ENCODE data around the gene KDM7A. TPM values are rescaled to one million over a fixed set of nuclear protein-coding genes. Genes with fewer than 3 reads are reported as not detected.

KDM7A gene
- polyA plus RNA-seq, 2 of the 4 experiments (the other 2 are of a cell fraction), result 1.4 to 4.1 TPM

DNA sequence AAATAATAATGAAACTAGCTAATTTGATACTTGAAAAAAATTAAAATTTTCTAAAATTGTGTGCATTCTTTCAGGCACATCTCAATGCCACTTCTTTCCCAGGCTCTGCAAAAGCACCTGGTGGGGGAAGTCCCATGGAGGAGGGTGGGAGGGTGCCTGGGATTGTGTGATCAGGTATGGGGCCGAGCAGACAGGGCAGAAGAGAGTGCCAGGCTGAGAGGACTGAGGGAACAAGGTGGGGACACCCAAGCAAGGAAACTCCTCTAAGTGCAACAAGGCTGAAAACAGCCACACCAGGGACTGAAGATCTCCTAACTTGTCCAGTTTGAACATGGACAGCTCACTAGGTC, 127.8 kb downstream of the KDM7A start (continued):
- TF ChIP-seq, protein P1, sequence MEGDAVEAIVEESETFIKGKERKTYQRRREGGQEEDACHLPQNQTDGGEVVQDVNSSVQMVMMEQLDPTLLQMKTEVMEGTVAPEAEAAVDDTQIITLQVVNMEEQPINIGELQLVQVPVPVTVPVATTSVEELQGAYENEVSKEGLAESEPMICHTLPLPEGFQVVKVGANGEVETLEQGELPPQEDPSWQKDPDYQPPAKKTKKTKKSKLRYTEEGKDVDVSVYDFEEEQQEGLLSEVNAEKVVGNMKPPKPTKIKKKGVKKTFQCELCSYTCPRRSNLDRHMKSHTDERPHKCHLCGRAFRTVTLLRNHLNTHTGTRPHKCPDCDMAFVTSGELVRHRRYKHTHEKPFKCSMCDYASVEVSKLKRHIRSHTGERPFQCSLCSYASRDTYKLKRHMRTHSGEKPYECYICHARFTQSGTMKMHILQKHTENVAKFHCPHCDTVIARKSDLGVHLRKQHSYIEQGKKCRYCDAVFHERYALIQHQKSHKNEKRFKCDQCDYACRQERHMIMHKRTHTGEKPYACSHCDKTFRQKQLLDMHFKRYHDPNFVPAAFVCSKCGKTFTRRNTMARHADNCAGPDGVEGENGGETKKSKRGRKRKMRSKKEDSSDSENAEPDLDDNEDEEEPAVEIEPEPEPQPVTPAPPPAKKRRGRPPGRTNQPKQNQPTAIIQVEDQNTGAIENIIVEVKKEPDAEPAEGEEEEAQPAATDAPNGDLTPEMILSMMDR (IDR thresholded peaks at IDR 0.05), result no peak
- TF ChIP-seq JUNB (IDR thresholded peaks at IDR 0.05) (no peak), NPAS2 (CRISPR knock-in tag; IDR thresholded peaks at IDR 0.05; ENCODE audit: borderline replicate concordance) (no peak), ZNF302 (CRISPR knock-in tag; IDR thresholded peaks at IDR 0.05) (no peak)

DNA sequence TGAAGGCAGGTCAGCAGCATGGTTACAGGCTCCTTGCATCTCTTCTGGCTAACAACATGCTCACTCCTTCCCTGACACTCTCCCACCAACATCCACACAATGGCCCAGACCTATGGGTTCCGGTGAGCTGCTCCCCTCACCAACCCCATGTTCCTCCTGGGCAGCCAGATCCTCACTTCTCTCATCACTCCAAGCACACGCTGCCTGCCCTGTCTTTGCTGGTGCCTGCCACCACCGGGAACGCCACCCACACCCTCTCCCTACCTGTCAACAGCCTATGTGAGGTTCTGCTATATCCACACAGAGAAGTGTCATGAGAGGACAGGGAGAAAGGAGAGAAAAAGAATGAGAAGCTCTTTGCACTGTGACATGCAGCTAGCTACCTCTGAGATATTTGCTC, 128.6 kb downstream of the KDM7A start:
- Histone ChIP-seq H3K4me1 (peaks cover 10% of the 10 kb centered on the region; the same call in 1 of the 3 replicates), H3K4me3 (no peak overlapping the region), H3K27ac (no peak overlapping the region), H3K9me3 (no peaks in the 10 kb centered on the region), H3K4me2 (no peak overlapping the region)
- no peak for FAIRE-seq
- POLR2A ChIA-PET, result no interaction called here
- ATAC-seq, result no peak
- TF ChIP-seq HOXB13 (CRISPR knock-in tag; IDR thresholded peaks at IDR 0.05; ENCODE audit: low read depth), result no peak
- TF ChIP-seq ZC3H11A (IDR thresholded peaks at IDR 0.05), result no peak
- TF ChIP-seq, protein P2, sequence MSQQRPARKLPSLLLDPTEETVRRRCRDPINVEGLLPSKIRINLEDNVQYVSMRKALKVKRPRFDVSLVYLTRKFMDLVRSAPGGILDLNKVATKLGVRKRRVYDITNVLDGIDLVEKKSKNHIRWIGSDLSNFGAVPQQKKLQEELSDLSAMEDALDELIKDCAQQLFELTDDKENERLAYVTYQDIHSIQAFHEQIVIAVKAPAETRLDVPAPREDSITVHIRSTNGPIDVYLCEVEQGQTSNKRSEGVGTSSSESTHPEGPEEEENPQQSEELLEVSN (IDR thresholded peaks at IDR 0.05; ENCODE audit: borderline replicate concordance, low read depth), result no peak
- TF ChIP-seq NFE2L2 (conservative IDR thresholded peaks at IDR 0.05; ENCODE audit: low read length), result no peak
- no peak for TF ChIP-seq KDM1A (IDR thresholded peaks at IDR 0.05; ENCODE audit: low read depth)
- CTCF ChIA-PET, result interaction anchor here (1.8 kb wide), 1 partner anchor 9 kb away, joined by 4 read pairs; no protein-coding TSS in a partner anchor
- WGBS (ENCODE audit: missing lambda C conversion rate), result 91% methylated on average over 4 of the region's 4 CpGs
- DNase-seq (ENCODE audit: low read depth in 1 of 2, low spot score in 1 of 2), result no peak

DNA sequence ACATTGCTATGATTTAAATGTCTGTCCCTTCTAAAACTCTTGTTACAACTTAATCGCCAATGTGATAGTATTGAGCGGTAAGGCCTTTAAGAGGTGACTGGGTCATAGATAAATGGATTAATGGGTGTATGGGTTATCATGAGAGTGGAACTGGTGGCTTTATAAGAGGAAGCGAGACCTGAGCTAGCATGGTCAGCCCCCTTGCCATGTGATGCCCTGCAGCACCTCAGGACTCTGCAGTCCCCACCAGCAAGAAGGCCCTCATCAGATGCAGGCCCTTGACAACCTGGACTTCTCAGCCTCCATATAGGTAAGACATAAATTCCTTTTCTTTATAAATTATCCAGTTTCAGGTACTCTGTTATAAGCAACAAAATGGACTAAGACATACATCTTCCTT, 129.6 kb downstream of the KDM7A start:
- H3K4me1 ChIP-seq, result peaks cover 10% of the 10 kb centered on the region; the same call in 1 of the 3 replicates
- DNase-seq (ENCODE audit: low read depth in 1 of 2, low spot score in 1 of 2) (no peak), ATAC-seq (no peak), FAIRE-seq (no peak)
- no peak overlapping the region for H3K4me3 ChIP-seq
- H3K9me3 ChIP-seq, result no peaks in the 10 kb centered on the region
- no peak for TF ChIP-seq CHD2 (IDR thresholded peaks at IDR 0.05; ENCODE audit: low read length, partially characterized antibody)
- no peak for TF ChIP-seq HOXB13 (CRISPR knock-in tag; IDR thresholded peaks at IDR 0.05; ENCODE audit: low read depth)
- no peak for TF ChIP-seq POLR2A (IDR thresholded peaks at IDR 0.05; ENCODE audit: low read length)
- no peak for TF ChIP-seq EHF (CRISPR knock-in tag; IDR thresholded peaks at IDR 0.05)
- TF ChIP-seq HEYL (CRISPR knock-in tag; IDR thresholded peaks at IDR 0.05), result no peak
- POLR2A ChIA-PET, result no interaction called here
- no peak overlapping the region for H3K27ac ChIP-seq
- H3K4me2 ChIP-seq, result no peak overlapping the region
- 92% methylated on average over 3 of the region's 3 CpGs for whole genome bisulfite sequencing (ENCODE audit: missing lambda C conversion rate)
- CTCF ChIA-PET, result interaction anchor here (1.3 kb wide), 1 partner anchor 42 kb away, joined by 4 read pairs; no protein-coding TSS in a partner anchor

DNA sequence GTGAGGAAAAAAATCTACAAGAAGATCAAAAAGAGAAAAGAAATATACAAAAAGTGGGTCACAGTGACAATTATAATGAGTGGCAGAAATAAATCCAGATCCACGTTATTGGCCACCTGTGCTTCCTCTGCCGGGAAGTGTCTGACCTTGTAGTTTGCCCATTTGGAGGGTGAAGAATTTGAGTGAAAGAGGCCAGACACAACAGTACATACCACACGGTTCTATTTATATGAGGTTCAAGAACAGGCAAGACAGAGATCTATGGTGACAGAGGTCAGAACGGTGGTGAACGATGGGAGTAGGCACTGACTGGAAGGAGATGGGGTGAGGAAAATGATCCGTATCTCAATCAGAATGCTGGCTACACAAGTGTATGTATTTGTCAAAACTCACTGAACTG, 131.1 kb downstream of the KDM7A start:
- Histone ChIP-seq H3K4me2 (no peak overlapping the region), H3K9me3 (no peaks in the 10 kb centered on the region), H3K4me3 (no peak overlapping the region), H3K4me1 (peaks cover 10% of the 10 kb centered on the region; the same call in 1 of the 3 replicates), H3K27ac (no peak overlapping the region)
- FAIRE-seq (no peak), ATAC-seq (no peak), DNase-seq (ENCODE audit: low read depth in 1 of 2, low spot score in 1 of 2) (no peak)
- ChIA-PET POLR2A (no interaction called here), CTCF (interaction anchor here (1.0 kb wide), 1 partner anchor 281 kb away, joined by 4 read pairs; no protein-coding TSS in a partner anchor)
- 84% methylated on average over 6 of the region's 6 CpGs for WGBS (ENCODE audit: missing lambda C conversion rate)
- TF ChIP-seq, protein P3, sequence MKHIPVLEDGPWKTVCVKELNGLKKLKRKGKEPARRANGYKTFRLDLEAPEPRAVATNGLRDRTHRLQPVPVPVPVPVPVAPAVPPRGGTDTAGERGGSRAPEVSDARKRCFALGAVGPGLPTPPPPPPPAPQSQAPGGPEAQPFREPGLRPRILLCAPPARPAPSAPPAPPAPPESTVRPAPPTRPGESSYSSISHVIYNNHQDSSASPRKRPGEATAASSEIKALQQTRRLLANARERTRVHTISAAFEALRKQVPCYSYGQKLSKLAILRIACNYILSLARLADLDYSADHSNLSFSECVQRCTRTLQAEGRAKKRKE (CRISPR knock-in tag; IDR thresholded peaks at IDR 0.05; ENCODE audit: low read depth), result no peak
- TF ChIP-seq RARB (CRISPR knock-in tag; IDR thresholded peaks at IDR 0.05) (no peak), POLR2A (IDR thresholded peaks at IDR 0.05; ENCODE audit: low read length) (no peak), RNF2 (IDR thresholded peaks at IDR 0.05; ENCODE audit: borderline replicate concordance, low read depth) (no peak), JUNB (IDR thresholded peaks at IDR 0.05) (no peak), MAFK (IDR thresholded peaks at IDR 0.05; ENCODE audit: partially characterized antibody) (no peak), NPAS2 (CRISPR knock-in tag; IDR thresholded peaks at IDR 0.05; ENCODE audit: borderline replicate concordance) (no peak), EHMT2 (IDR thresholded peaks at IDR 0.05; ENCODE audit: low read depth) (no peak), JUN (IDR thresholded peaks at IDR 0.05) (no peak), RAD21 (conservative IDR thresholded peaks at IDR 0.05 in 1 of 2, IDR thresholded peaks at IDR 0.05 in 1 of 2) (no peak), FOXS1 (CRISPR knock-in tag; IDR thresholded peaks at IDR 0.05) (no peak), MYC (IDR thresholded peaks at IDR 0.05; ENCODE audit: borderline replicate concordance, low read length) (no peak), EP300 (IDR thresholded peaks at IDR 0.05) (no peak)
- TF ChIP-seq, protein P4, sequence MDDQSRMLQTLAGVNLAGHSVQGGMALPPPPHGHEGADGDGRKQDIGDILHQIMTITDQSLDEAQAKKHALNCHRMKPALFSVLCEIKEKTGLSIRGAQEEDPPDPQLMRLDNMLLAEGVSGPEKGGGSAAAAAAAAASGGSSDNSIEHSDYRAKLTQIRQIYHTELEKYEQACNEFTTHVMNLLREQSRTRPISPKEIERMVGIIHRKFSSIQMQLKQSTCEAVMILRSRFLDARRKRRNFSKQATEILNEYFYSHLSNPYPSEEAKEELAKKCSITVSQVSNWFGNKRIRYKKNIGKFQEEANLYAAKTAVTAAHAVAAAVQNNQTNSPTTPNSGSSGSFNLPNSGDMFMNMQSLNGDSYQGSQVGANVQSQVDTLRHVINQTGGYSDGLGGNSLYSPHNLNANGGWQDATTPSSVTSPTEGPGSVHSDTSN (IDR thresholded peaks at IDR 0.05), result no peak
- TF ChIP-seq, protein P5, sequence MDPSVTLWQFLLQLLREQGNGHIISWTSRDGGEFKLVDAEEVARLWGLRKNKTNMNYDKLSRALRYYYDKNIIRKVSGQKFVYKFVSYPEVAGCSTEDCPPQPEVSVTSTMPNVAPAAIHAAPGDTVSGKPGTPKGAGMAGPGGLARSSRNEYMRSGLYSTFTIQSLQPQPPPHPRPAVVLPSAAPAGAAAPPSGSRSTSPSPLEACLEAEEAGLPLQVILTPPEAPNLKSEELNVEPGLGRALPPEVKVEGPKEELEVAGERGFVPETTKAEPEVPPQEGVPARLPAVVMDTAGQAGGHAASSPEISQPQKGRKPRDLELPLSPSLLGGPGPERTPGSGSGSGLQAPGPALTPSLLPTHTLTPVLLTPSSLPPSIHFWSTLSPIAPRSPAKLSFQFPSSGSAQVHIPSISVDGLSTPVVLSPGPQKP (IDR thresholded peaks at IDR 0.05; ENCODE audit: low read depth, low read length), result no peak
- TF ChIP-seq, protein P6, sequence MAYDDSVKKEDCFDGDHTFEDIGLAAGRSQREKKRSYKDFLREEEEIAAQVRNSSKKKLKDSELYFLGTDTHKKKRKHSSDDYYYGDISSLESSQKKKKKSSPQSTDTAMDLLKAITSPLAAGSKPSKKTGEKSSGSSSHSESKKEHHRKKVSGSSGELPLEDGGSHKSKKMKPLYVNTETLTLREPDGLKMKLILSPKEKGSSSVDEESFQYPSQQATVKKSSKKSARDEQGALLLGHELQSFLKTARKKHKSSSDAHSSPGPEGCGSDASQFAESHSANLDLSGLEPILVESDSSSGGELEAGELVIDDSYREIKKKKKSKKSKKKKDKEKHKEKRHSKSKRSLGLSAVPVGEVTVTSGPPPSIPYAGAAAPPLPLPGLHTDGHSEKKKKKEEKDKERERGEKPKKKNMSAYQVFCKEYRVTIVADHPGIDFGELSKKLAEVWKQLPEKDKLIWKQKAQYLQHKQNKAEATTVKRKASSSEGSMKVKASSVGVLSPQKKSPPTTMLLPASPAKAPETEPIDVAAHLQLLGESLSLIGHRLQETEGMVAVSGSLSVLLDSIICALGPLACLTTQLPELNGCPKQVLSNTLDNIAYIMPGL (CRISPR knock-in tag; IDR thresholded peaks at IDR 0.05; ENCODE audit: borderline replicate concordance), result no peak

All from A549 (cell line).